Thyroid gland (tissue), 4 donors: ENCODE data around the gene RPL7A.

Experiments
- POLR2A ChIP-seq, 2 donors: fragments of 450-650 bp; IDR thresholded peaks; one replicate each; pipeline ENCODE4 v1.6.1; 2017; ENCODE audit warnings: antibody characterized with exemption in 2 of 2, mild to moderate bottlenecking in 2 of 2, moderate library complexity in 1 of 2
- TF ChIP-seq, protein P1 (sequence below), 6 experiments: fragments of 200-600 bp in 3 of 6; fragments of 450-650 bp in 3 of 6; sonication (generic) in 3 of 6; IDR thresholded peaks; one replicate each; pipeline ENCODE4 v1.5.1; 2016 to 2019; ENCODE audit warnings: antibody characterized with exemption in 6 of 6, mild to moderate bottlenecking in 2 of 6, inconsistent platforms in 1 of 6, moderate library complexity in 1 of 6

DNA sequence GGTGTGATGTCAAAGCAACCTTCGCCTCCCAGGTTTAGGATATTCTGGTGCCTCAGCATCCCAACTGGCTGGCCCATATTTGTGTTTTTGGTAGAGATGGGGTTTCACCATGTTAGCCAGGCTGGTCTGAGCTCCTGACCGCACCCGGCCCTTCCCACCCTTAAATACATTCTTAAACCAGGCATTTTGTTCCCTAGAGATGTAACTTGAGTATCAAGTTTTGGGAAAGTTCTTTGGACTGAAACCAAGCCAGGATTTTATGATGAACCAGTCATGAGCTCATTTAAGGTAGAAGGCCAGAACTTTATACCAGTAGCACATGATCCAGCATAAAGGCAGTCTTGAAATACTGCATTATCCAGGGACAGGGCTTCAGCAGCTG, 3.5 kb downstream of the RPL7A start:
- TF ChIP-seq POLR2A (IDR thresholded peaks at IDR 0.05): no peak
- TF ChIP-seq, protein P1, sequence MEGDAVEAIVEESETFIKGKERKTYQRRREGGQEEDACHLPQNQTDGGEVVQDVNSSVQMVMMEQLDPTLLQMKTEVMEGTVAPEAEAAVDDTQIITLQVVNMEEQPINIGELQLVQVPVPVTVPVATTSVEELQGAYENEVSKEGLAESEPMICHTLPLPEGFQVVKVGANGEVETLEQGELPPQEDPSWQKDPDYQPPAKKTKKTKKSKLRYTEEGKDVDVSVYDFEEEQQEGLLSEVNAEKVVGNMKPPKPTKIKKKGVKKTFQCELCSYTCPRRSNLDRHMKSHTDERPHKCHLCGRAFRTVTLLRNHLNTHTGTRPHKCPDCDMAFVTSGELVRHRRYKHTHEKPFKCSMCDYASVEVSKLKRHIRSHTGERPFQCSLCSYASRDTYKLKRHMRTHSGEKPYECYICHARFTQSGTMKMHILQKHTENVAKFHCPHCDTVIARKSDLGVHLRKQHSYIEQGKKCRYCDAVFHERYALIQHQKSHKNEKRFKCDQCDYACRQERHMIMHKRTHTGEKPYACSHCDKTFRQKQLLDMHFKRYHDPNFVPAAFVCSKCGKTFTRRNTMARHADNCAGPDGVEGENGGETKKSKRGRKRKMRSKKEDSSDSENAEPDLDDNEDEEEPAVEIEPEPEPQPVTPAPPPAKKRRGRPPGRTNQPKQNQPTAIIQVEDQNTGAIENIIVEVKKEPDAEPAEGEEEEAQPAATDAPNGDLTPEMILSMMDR (IDR thresholded peaks at IDR 0.05): no peak
